GM20000 (cell line): ENCODE data around the gene CACNA1D.

Source experiments
- DNase-seq: peaks from one replicate; pipeline ENCODE4 v3.0.0; 2012; ENCODE audit warnings: low spot score
- TF ChIP-seq, protein P1 (sequence below): IDR thresholded peaks from 2 replicates; pipeline ENCODE4 v1.5.1; 2012; ENCODE audit warnings: mild to moderate bottlenecking, control low read depth; ENCODE audit errors: extremely low read depth, missing control alignments

Gene CACNA1D

DNA sequence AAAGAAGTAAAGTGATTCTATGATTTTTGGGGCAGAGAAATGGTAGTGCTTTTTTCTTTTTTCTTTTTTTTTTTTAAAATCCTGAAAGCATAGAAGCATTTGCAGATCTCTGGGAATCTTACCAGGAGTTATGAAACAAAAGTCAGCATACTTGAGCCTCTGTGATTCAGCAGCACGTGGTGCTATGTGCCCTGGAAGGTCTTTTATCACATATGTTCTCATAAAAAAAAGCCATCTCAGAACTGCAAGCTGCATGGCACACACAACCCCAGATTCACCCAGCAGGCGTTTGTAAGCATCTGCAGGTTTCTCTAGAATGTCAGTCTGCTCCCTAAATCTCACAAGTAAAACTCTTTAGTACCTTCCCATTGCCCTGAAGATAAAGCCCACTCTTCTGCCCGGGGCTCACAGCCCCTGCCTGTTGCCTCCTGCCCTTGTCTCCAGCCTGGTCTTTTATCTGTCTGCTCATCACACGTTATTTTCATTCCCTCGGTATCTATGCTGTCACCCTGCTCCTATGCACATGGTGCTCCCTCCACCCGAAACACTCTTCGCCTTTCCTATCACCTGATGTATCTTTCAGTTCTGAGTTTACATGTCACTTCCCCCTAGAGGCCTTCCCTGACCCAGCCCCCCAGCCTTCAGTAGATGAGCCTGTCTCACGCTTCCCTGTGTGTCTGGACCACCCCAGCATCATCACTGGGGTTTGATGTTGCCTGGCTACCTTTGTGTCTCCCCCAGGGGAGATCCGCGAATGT, 279.4 kb downstream of the CACNA1D start:
- TF ChIP-seq, protein P1, sequence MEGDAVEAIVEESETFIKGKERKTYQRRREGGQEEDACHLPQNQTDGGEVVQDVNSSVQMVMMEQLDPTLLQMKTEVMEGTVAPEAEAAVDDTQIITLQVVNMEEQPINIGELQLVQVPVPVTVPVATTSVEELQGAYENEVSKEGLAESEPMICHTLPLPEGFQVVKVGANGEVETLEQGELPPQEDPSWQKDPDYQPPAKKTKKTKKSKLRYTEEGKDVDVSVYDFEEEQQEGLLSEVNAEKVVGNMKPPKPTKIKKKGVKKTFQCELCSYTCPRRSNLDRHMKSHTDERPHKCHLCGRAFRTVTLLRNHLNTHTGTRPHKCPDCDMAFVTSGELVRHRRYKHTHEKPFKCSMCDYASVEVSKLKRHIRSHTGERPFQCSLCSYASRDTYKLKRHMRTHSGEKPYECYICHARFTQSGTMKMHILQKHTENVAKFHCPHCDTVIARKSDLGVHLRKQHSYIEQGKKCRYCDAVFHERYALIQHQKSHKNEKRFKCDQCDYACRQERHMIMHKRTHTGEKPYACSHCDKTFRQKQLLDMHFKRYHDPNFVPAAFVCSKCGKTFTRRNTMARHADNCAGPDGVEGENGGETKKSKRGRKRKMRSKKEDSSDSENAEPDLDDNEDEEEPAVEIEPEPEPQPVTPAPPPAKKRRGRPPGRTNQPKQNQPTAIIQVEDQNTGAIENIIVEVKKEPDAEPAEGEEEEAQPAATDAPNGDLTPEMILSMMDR: no peak
- DNase-seq: peak; percentile 58

DNA sequence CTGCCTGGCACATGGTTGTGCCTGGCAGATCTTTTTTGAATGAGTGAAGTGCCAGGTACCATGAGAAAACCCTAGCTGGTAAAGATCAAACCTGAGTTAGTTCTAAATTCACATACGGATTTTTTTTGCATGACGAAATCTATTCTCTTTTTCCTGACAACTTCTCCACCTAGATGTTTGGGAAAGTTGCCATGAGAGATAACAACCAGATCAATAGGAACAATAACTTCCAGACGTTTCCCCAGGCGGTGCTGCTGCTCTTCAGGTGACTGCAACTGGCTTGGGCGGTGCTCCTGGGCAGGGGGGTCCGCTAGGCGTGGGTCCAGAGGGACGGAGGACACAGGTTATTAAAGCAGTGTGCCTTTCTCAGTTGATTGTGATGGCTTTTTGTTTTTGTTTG, 280.0 kb downstream of the CACNA1D start:
- DNase-seq: no peak
- TF ChIP-seq, protein P1: no peak

DNA sequence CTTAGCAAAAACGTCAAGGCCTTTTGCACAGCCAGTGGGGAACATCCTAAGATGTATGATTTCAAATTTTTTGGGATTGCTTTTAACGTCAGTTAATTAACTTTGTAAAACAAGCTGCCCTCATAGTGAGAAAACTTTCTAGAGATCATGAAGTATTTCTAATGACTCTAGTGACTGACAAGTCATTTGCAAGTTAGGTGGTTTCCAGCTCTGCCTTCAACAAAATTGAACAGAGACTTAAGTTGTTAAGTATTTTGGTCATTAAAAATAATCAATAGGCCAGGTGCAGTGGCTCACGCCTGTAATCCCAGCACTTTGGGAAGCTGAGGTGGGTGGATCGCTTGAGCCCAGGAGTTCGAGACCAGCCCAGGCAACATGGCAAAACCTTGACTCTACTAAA, 280.6 kb downstream of the CACNA1D start:
- TF ChIP-seq, protein P1: no peak
- no peak for DNase-seq

DNA sequence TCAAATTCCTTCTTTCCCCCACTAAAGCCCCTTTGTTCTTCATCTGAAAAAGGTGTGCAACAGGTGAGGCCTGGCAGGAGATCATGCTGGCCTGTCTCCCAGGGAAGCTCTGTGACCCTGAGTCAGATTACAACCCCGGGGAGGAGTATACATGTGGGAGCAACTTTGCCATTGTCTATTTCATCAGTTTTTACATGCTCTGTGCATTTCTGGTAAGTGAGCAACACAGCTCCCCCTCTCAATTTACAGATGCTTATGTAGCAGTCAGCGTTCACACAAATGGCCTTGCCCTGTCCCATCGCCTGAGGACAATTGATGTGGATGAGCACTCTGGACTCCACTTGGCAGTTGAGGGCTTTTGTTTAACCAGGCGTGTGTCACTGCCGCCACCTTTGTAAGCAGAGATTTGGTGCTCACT, 281.4 kb downstream of the CACNA1D start:
- no peak for DNase-seq
- TF ChIP-seq, protein P1: no peak

DNA sequence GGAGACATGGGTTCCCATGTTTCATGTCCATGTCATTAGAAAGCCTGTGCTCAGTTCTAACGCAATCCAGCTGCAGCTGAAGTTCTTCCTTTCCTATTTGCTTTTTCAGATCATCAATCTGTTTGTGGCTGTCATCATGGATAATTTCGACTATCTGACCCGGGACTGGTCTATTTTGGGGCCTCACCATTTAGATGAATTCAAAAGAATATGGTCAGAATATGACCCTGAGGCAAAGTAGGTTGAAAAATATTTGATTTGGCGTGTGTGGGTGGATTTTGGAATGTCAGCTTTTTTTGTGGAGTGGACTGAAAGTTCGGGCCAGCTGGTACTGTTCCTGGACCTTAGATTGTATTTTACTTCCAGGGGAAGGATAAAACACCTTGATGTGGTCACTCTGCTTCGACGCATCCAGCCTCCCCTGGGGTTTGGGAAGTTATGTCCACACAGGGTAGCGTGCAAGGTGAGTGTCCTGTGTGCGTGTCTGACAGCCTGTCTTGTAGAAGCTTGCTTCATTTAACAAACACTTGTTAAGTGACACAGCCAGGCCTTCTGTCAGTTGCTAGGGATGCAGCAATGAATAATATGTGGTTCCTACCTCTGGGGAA, 282.2 kb downstream of the CACNA1D start:
- no peak for DNase-seq
- TF ChIP-seq, protein P1: no peak

DNA sequence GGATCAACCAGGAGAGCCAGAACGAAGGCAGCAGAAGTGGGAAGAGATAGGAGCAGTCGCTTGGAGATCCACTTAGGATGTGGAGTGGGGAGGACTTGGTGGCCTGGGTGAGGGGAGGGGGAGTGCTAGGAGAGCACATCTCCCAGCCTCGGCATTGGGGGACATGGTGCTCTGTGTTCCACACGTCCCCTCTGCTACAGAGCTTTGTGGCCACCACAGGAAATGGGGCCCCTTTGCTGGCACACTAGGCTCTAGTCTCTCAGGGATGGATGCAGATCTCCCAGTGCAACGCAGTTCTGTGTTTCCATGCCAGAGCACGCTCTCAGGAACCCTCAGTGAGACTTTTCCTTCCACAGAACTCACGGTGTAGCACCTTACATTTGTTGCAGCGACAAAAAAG, 283.1 kb downstream of the CACNA1D start:
- TF ChIP-seq, protein P1: no peak
- DNase-seq: no peak

DNA sequence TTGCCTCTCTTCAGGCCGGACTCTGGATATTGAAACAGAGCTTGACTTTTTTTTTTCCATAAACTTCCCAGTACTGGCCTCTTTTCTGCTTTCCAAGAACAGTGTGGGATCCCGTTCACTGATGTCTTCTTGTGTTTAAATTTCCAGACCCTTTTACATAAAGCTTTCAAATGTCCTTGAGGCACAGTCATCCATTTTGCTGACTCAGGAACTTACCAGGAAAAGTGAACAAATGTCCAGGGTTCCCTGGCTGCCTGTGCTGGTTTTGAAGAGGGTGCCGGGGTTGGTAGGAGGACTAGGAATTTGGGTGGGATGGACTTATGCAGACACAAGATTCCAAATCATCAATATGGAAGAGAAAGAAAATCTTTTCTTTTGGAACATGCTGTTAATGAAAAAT, 283.7 kb downstream of the CACNA1D start:
- DNase-seq: no peak
- TF ChIP-seq, protein P1: no peak
